PFSK-1 (cell line): ENCODE results near the gene LDB2.

Experiments used
- FOXP2 ChIP-seq: optimal IDR thresholded peaks from 2 replicates; pipeline ENCODE3; 2011; ENCODE audit warnings: borderline replicate concordance, control low read depth, inconsistent platforms; ENCODE audit not compliant: insufficient read depth; ENCODE audit errors: extremely low read length, extremely low read depth
- POLR2AphosphoS5 ChIP-seq: IDR thresholded peaks from 2 replicates; pipeline ENCODE4 v1.6.1; 2012; ENCODE audit warnings: low read depth, mild to moderate bottlenecking, control low read depth, low read length, moderate library complexity
- REST ChIP-seq, 2 experiments: IDR thresholded peaks; 2 replicates each; pipeline versions ENCODE4 v1.6.1 to v1.8.0; 2011 to 2012; ENCODE audit warnings: low read depth in 2 of 2, low read length in 2 of 2, control low read depth in 1 of 2, inconsistent platforms in 1 of 2, mild to moderate bottlenecking in 1 of 2, moderate library complexity in 1 of 2; ENCODE audit not compliant: insufficient read depth in 1 of 2
- SIN3A ChIP-seq: IDR thresholded peaks from 2 replicates; pipeline ENCODE4 v1.6.1; 2012; ENCODE audit warnings: mild to moderate bottlenecking, low read length, moderate library complexity, borderline replicate concordance; ENCODE audit not compliant: insufficient read depth
- TAF1 ChIP-seq: IDR thresholded peaks from 2 replicates; pipeline ENCODE4 v1.6.1; 2012; ENCODE audit warnings: low read length, control low read depth, borderline replicate concordance; ENCODE audit not compliant: insufficient read depth

The LDB2 gene

GRCh38 chr4:16544251-16544721 is 354.2 kb downstream of the LDB2 start:
- TF ChIP-seq TAF1: no peak
- no peak for TF ChIP-seq REST (IDR thresholded peaks at IDR 0.05; ENCODE audit: insufficient read depth in 1 of 2, low read depth in 2 of 2, low read length in 2 of 2)
- no peak for TF ChIP-seq FOXP2
- TF ChIP-seq SIN3A: no peak
- no peak for TF ChIP-seq POLR2AphosphoS5

GRCh38 chr4:16537926-16538325 is 360.5 kb downstream of the LDB2 start:
- no peak for TF ChIP-seq FOXP2
- TF ChIP-seq POLR2AphosphoS5: no peak
- TF ChIP-seq SIN3A: no peak
- no peak for TF ChIP-seq REST (IDR thresholded peaks at IDR 0.05; ENCODE audit: insufficient read depth in 1 of 2, low read depth in 2 of 2, low read length in 2 of 2)
- no peak for TF ChIP-seq TAF1

- TF ChIP-seq SIN3A: no peak
- TF ChIP-seq REST (IDR thresholded peaks at IDR 0.05; ENCODE audit: insufficient read depth in 1 of 2, low read depth in 2 of 2, low read length in 2 of 2): no peak
- no peak for TF ChIP-seq FOXP2
- no peak for TF ChIP-seq TAF1
- TF ChIP-seq POLR2AphosphoS5: no peak
These were observed 366.0 kb downstream of the LDB2 start for GRCh38 chr4:16532240-16532970.

- no peak for TF ChIP-seq FOXP2
- TF ChIP-seq REST (IDR thresholded peaks at IDR 0.05; ENCODE audit: insufficient read depth in 1 of 2, low read depth in 2 of 2, low read length in 2 of 2): no peak
- TF ChIP-seq SIN3A: no peak
- no peak for TF ChIP-seq POLR2AphosphoS5
- TF ChIP-seq TAF1: no peak
These were observed 367.5 kb downstream of the LDB2 start for GRCh38 chr4:16530688-16531635.
